Loucy (cell line): ENCODE results near the gene NRF1.

ENCODE experiments used
- CTCF ChIP-seq: fragments of 200-600 bp; sonication (generic); conservative IDR thresholded peaks from 2 replicates; pipeline ENCODE4 v1.5.1; 2014; ENCODE audit warnings: mild to moderate bottlenecking, antibody characterized with exemption, low read length
- EZH2phosphoT487 ChIP-seq: fragments of 200-600 bp; IDR thresholded peaks from 2 replicates; pipeline ENCODE4 v1.6.1; 2018; ENCODE audit warnings: antibody characterized with exemption, mild to moderate bottlenecking, moderate library complexity, borderline replicate concordance

- no peak for TF ChIP-seq CTCF
- no peak for TF ChIP-seq EZH2phosphoT487
Measured at GRCh38 chr7:129578829-129579228, 32.7 kb upstream of the NRF1 start.
